GM18520 (cell line): ENCODE data around the gene KNTC1.
A peak's percentile ranks its signal among the peaks of the same experiment; 100 is the strongest.
"Not testable (repeated sequence)": the region's sequence is repeated elsewhere in the genome, so short reads cannot be mapped to it uniquely, and the experiment has no call there.

Source experiments
- ATAC-seq: cut with Tn5 transposase; IDR thresholded peaks from one replicate; pipeline ENCODE4 v1.9.1; 2021; ENCODE audit not compliant: unreplicated experiment

KNTC1 gene

DNA sequence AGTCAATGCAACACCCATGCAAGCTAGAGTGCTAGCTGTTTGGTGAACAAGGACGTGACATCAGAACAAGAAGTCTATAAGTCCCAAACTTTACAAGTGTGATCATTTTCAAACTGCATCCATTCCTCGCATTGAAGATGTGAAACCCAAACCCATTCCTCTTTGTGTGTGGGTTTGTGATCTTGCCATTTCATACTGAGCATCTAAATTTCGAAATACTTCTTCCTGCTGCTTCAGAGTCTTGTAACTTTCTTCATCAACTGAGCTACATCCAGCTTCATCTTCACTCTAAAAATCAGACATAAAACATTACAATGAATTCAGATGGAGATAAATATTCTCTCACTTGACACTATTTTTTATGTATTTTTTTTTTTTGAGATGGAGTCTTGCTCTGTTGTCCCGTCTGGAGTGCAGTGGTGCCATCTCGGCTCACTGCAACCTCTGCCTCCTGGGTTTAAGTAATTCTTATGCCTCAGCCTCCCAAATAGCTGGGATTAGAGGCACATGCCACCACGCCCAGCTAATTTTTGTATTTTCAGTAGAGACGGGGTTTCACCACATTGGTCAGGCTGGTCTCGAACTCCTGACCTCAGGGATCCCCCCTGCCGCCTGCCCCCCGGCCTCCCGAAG, 21.5 kb upstream of the KNTC1 start:
- no peak for ATAC-seq

DNA sequence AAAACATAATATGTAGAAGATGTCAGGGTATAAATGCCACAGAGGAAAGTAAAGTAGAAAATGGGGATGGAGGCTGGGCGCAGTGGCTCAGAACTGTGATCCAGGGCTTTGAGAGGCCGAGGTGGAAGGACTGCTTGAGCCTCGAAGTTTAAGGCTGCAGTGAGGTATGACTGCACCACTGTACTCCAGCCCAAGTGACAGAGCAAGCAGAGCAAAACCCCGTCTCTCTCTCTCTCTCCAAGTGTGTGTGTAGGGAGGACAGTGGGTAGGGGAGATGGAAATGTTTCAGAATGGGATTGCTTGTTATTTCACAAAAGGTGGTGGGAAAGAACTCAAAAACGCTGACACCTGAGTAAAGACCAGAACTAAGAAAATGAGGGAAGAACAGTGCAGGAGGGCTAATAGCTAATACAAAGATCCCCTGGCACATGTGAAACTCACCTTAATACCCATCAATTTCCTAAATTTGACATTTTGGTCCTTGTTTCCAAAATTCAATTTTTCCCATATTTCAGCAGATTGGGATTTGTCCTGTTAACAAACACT, 20.6 kb upstream of the KNTC1 start:
- no peak for ATAC-seq

DNA sequence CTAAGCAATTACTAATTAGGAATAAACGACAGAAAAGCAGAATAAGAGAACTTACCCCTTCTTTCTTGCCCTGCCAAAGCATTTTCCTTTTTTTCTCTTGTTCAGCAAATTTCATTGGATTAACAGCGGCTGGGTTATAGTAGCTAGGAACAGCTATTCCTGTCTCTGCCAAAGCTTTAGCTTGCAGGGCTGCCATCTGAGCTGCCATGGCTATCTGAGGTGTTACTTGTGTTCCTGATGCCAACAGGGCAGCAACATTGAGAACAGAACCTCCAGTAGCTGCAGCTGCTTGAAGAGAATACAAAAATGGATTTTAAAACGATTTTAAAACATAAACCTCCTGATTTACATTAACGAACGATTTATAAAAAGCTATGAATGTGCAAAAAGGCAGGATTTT, 18.9 kb upstream of the KNTC1 start:
- ATAC-seq, result no peak

DNA sequence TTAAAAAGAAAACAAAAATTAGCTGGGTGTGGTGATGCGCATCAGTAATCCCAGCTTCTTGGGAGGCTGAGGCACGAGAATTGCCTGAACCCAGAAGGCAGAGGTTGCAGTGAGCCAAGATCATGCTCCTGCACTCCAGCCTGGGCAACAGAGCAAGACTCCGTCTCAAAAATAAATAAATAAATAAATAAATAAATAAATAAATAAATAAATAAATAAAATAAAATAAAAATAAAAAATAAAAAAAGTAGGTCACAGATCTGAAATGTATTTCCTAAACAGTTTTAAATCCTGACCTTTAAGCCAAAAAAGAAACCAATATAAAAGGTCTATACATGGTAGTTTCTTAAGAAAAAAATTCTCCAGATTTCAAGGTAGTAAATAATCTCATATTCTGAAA, 14.0 kb upstream of the KNTC1 start:
- not testable (repeated sequence) for ATAC-seq

DNA sequence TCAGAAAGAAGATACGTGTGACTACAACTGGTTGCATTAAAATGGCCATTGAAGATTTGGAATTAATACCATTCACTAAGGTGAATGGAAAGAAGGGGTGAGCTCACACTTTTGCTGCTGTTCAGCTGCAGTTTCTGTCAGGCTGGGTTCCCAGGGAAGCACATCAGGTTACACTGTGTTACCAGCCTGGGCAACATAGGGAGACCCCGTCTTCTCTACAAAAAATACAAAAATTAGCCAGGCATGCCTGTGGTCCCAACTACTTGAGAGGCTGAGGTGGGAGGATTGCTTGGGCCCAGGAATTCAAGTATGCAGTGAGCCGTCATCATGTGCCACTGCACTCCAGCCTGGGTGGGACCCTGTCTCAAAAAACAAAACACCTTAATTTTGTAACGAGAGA, 13.4 kb upstream of the KNTC1 start:
- ATAC-seq, result no peak

DNA sequence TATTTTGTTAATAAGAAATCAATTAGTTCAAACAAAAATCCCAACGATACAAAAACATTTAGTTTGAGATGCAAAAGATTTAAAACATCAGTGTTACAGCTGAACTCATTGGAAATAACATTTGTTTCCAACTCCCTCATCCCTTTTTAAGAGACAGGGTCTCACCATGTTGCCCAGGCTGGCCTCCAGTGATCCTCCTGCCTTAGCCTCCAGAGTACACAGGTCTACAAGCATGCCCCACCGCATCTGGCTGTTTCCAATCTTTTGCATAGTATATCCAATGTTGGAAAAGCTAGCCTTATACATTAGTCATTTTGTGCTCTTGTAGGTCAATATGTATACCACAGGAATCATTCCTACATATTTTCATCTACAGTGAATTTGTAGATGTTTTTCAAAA, 11.8 kb upstream of the KNTC1 start:
- ATAC-seq, result no peak

DNA sequence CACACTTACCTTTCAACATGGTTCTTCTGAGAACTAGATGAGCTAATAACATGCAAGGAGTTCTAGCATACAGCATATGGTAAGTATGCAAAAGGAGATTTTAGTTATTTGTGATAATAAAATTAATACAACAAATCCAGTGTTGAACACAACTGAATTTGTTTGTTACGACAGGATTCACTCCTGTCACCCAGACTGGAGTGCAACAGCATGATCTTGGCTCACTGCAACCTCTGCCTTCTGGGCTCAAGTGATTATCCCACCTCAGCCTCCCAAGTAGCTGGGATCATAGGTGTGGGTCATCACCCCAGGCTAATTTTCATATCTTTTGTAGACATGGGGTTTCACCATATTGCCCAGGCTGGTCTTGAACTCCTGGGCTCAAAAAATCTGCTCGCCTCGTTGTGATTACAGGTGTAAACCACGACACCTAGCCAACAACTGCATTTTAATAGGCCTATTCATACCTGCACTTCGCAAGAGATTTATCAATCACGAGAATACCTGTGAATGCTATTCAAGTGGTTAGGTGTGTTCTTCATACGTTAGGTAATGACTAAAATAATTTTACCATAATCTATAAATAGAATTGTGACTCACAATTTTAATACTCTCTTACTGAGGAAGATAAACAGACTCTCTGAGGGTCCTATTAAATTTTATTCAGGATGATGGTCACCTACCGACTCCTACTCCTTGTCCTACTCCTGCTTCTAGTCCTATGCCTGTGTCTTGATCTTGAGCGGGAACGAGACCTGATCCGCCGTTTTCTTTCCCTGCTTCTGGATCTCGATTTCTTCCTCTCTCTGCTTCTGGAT, 10.3 kb upstream of the KNTC1 start:
- ATAC-seq, result no peak

DNA sequence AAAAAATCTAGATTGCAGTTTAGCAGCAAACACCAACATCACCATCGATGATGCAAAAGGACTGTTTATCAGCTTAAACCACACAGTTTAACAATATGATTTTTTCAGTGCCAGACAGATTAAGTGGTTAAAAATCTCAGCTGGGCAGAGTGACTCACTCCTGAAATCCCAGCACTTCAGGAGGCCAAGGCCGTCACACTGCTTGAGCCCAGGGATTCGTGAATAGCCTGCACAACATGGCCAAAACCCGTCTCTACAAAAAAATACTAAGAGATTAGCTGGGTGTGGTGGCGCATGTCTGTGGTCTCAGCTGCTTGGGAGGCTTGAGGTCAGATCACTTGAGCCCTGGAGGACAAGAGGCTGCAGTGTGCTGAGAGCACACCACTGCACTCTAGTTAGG, 9.2 kb upstream of the KNTC1 start:
- no peak for ATAC-seq

DNA sequence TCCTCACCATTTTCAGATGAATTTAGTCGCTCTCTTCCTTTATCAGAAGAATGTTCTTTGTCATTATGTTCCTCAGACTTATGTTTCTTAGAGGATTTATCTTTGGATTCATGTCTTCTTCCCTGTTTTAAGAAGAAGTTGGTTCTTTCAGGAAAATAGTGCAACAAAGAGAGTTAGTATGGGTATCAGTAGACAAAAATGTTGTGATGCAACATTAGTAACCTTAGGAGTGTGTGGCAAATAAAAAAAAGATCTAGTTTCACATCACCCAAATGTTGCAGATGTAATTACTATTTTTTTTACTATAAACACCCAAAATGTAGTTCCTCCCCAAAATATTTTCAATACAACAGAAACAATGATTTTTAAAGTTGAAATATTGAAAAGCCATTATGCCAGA, 8.1 kb upstream of the KNTC1 start:
- ATAC-seq, result no peak

DNA sequence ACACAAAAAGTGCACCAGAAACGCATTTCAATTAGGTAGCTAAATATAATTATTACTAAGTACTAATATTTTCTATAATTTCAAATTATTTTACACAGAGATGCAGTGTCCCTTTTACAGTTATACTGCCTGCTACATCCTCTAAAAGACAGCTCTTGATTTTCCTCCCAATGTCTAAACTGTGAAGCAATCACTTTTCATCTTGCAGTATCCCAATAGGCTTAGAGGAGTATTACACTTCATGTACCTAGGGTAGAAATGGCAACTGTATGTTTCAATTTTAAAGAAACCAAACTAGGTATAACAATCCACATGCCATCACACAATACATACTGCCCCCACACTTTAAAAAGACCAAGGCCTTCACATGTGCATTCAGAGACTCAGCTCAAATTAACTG, 7.6 kb upstream of the KNTC1 start:
- no peak for ATAC-seq

DNA sequence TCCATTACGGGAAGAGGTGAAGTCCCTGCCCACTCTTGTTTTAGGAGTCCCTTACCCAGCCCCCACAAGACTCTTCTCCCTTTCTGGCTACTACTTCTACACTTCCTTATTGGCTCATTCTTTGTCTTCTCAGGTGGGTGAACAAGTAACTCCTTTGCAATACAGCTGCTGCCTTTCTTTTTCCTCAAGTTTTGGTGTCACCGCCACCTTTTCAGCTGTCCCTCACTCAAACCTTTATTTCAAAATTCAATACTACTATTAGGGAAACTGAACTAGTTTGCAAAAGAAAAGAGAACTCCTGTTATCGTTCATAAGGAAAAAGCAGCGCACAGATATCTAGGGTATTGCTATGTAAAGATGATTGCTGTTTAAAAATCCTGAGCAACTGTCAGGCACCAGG, 6.4 kb upstream of the KNTC1 start:
- no peak for ATAC-seq

DNA sequence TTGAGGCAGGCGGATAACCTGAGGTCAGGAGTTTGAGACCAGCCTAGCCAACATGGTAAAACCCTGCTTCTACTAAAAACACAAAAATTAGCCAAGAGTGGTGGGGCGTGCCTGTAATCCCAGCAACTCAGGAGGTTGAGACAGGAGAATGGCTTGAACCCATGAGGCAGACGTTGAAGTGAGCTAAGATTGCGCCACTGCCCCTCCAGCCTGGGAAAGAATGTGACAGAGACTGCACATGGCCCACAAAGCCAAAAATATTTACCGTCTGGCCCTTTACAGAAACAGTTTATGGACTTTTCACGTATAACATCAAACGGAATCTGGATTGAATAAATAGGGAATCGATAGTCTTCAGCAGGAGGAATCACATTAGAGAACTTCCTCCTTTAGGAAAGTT, 3.8 kb upstream of the KNTC1 start:
- ATAC-seq, result no peak

DNA sequence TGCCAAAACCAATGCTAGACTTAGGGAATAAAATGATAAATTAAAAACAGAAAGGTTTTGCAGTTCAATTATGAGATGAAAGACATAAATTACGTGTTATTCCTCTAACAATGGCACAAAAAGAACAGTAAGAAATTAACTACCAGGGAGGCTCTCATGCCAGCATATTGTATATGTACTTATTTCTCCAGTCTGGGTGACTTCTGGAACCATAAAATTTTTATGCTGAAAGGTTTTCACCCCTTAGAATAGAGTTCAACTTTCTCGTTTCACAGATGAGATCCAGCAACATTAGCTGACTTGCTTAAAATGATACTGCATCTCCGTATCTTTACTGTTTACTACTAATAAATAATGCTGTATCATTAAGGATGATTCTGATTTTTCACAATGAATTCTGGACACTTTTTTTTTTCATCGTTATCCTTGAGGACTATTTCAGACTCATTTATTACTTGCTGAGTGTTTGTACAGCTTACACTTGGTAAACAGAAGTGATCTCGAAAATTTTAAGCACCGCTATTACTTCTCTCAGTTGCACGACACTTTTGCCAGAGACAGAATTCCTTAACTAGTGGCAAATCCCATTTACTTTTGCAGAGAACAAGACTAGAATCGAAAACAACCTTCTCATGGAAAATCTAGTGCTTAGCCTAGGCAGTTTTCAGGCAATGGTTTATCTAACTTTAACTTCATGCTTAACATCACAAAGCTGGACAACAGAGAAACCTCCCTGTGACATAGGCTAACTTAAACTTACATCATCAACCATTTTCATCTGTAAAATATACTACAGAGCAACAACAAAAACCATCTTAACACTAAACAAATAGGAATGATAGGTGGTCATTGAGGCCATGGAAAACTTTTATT, 3.0 kb upstream of the KNTC1 start:
- ATAC-seq, result no peak

DNA sequence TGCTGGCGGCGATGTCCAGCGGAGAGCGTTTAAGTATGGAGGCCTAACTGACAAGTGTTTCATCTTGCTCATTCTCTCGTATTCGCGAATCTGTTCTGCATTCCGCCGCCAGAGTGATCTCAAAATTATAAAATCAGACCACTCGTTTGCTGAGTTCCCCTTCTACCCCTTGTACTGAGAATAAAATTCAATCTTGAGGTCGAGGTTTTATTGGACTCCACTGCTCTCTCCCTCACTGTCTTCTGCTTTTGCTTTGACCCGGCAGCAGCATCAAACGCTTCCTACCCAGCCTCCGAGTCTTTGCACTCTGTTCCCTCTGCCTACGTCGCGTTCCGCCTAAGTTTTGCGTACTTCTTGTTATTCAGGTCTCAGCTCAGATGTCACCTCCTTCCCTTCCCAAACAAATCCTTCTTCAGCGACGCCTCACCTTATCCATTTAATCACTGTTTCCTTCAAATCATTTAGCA, 462 bp downstream of the KNTC1 start:
- ATAC-seq, result no peak

DNA sequence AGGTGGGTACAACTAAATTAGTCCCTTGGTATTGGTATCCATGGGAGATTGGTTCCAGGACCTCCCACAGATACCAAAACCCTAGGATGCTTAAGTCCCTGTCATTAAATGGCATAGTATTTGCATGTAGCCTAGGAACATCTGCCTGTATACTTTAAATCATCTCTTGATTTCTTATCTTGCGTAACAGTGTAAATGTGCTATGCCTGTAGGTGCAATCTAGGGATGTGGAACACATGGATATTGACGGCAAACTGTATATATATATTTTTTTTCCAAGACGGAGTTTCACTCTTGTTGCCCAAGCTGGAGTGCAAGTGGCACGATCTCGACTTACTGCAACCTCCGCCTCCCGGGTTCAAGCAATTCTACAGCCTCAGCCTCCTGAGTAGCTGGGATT, 1.5 kb downstream of the KNTC1 start:
- ATAC-seq, result no peak

DNA sequence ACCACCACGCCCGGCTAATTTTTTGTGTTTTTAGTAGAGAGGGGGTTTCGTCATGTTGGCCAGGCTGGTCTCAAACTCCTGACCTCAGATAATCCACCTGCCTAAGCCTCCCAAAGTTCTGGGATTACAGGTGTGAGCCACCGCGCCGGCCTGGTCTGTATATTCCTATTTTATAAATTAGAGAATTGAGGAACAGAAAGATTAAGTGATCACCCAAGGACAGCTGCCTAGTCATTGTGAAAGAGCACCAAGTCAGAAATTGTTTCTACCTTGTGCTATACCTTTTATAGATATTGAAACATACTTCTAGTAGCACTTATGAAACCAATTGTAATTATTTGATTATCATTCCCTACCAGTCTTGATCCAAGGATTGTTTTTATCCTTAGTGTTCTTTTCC, 1.9 kb downstream of the KNTC1 start:
- ATAC-seq, result no peak

DNA sequence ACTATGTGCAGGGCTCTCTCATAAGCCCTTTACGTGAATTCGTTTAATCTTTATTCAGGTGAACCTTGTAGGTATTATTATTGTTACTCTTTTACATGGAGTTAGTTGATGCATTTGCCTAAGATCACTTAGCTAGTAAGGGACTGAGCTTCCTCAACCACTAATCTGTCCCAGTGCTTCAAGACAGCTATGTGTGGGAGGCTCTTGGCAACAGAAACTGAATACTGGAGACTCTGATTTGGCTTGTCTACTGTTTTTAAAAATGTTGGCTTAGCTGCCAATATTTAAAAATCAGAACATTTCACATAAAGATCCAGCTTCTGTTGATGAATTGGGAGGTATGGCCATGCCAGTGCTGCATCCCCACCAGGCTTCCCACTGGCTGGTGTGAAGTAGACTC, 6.8 kb downstream of the KNTC1 start:
- no peak for ATAC-seq

DNA sequence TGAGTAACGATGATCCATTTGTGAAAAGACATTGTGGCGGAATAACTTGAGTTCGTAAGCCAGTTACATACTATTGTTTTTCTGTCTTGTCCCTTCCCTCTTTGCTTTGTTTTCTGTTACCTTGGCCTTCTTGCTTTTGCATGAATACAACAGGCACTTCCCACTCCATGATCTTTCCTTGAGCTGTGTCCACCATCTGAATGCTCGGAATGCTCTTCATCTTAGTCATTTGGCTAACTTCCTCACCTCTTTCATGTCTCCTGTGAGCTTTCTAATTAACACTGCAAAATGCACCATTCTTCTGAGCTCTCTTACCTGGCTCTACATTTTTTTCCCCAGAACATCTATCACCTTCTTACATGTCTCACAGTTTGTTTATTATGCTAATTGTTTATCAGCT, 10.0 kb downstream of the KNTC1 start:
- ATAC-seq, result no peak

DNA sequence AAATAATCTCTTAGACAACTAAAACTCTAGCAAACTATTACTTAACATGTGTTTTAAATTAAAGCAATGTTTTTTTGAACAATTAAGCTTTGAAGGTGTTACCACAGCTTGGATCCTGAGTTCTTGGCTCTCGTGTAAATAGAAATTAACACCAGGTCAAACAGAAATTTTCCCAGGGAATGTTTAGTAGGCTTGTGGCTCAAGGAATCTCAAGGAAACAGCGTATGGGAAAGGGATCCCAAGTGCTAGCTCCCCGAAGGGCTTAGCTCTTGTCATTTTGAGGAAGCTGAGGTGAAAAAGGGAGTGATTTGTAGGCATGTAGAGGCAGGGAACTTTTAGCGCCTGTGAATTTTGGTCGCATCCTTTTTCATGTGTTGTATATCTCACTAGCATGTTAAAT, 11.4 kb downstream of the KNTC1 start:
- ATAC-seq, result no peak

DNA sequence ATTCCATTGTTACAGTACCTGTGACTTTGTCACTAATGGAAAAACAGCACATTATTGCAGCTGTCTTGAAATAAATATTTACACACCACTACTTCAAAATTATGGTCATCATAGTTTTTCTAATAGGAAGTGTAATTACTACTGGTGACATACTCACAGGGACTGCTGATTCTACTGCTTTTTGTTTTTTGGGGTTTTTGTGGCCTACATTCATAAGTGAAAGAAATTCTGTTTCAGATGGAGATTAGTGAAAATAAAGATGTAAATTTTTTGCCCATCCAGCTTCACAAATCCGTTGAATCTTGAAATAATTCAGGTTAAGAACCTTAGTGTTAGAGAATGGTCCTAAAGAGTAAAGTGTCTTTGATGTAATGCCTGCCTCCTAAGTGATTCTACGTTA, 17.5 kb downstream of the KNTC1 start:
- ATAC-seq, result no peak

DNA sequence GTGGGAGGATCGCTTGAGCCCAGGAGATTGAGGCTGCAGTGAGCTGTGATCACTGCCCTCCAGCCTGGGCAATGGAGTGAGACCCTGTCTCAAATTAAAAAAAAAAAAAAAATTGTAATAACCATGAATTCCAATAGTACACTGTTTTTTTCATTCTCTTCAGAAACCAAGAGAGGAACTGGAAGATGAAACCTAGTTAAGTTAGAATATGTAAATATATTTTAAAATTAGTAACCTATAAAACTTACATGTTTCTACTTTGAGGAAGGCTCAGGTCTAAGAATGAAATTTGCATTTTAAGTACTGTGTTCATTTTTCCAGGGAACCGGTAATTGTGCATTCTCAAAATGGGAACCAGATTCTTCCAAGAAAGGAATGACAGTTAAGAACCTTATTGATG, 18.8 kb downstream of the KNTC1 start:
- ATAC-seq, result peak; percentile 53

DNA sequence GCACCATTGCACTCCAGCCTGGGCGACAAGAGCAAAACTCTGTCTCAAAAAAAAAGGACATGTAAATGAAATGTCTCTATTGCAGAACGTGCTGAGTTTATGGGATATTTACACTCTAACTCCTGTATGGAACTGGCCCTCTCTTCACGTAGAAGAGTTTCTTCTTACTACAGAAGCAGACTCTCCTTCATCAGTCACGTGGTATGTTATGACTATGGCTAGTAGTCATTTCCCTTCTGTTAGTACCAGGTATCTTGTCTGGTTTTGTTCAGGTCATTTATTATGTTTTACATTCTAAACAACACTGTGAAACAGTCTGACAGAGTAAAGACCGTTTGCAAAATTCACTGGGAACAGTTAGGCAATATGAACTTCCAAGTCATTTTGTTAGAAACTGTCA, 20.3 kb downstream of the KNTC1 start:
- ATAC-seq, result no peak
